DMS114 treated with DMSO at 0.1 percent for 48 hours (cell line): Measurements from ENCODE around the gene TARBP2.

Experiments used
- DNase-seq: peaks from one replicate; lab custom pipeline; 2025; ENCODE audit not compliant: unreplicated experiment; lab: John Stamatoyannopoulos, UW

The TARBP2 gene

GRCh38 chr12:53552361-53553327, 51.6 kb downstream of the TARBP2 start:
- DNase-seq = no peak
